Stomach (tissue), 9 donors: Measurements from ENCODE around the gene METRNL. TPM values are rescaled to one million over a fixed set of nuclear protein-coding genes. Genes with fewer than 3 reads are reported as not detected.
A peak's percentile ranks its signal among the peaks of the same experiment; 100 is the strongest.

ENCODE experiments used
- DNase-seq, 2 donors: peaks; one replicate each; pipeline versions ENCODE4 v3.0.0 to v3.0.0-alpha.2; 2013 to 2019
- H3K27ac ChIP-seq, 5 donors: fragments of 200-600 bp in 4 of 5; sonication (generic) in 4 of 5; one replicate each; pipeline ENCODE4 v1.5.1; 2013 to 2019; ENCODE audit warnings: mild to moderate bottlenecking in 1 of 5, moderate library complexity in 1 of 5
- H3K27me3 ChIP-seq, 3 donors: fragments of 200-600 bp; sonication (generic); one replicate each; pipeline ENCODE4 v1.5.1; 2017 to 2019; ENCODE audit warnings: mixed run types in 1 of 3
- H3K36me3 ChIP-seq, 4 donors: fragments of 200-600 bp; sonication (generic); 1 replicate in 3 of 4; 2 replicates in 1 of 4; pipeline ENCODE4 v1.5.1; 2016 to 2019
- H3K4me1 ChIP-seq, 4 donors: fragments of 200-600 bp; sonication (generic); one replicate each; pipeline ENCODE4 v1.5.1; 2016 to 2019
- H3K4me3 ChIP-seq, 4 donors: fragments of 200-600 bp; sonication (generic) in 3 of 4; one replicate each; pipeline ENCODE4 v1.5.1; 2016 to 2019; ENCODE audit warnings: mild to moderate bottlenecking in 1 of 4
- H3K9me3 ChIP-seq, 4 donors: fragments of 200-600 bp; sonication (generic); one replicate each; pipeline ENCODE4 v1.5.1; 2016 to 2019
- EP300 ChIP-seq: sonication (generic); formaldehyde crosslinking; IDR thresholded peaks from one replicate; pipeline ENCODE4 v1.6.1; 2017; ENCODE audit warnings: antibody characterized with exemption
- POLR2A ChIP-seq, 4 donors: fragments of 450-650 bp; IDR thresholded peaks; one replicate each; pipeline ENCODE4 v1.6.1; 2016; ENCODE audit warnings: antibody characterized with exemption in 4 of 4, control low read depth in 2 of 4, mild to moderate bottlenecking in 1 of 4, moderate library complexity in 1 of 4
- POLR2AphosphoS5 ChIP-seq, 3 donors: sonication (generic); formaldehyde crosslinking; IDR thresholded peaks; one replicate each; pipeline ENCODE4 v1.6.1; 2016; ENCODE audit warnings: antibody characterized with exemption in 3 of 3
- WGBS, 5 donors: extraction: QIAGEN DNeasy Blood & Tissue Kit in 3 of 5; methylation state at CpG; one replicate each; pipeline versions ENCODE4 v1.1.5 to v1.1.7; 2013 to 2018; 5-methylcytosine and 5-hydroxymethylcytosine counted together
- intact Hi-C: fragments of 100-400 bp; cut with DNase I; formaldehyde crosslinking; loops from one replicate; pipeline ENCODE4 v1.15.1; 2023; ENCODE audit warnings: low total_unique reads
- polyA plus RNA-seq, 3 donors: library from polyadenylated mRNA; stranded (reverse); fragments of 200-250 nt; gene quantifications; one replicate each; pipeline ENCODE4 v1.2.3, GENCODE V29; 2013
- total RNA-seq, 5 donors: library from RNA; depleted of rRNA; stranded (reverse); fragments of >200 nt; gene quantifications; one replicate each; pipeline versions ENCODE4 v1.1.0 to v1.2.3, GENCODE V29; 2014 to 2016
- TF ChIP-seq, protein P1 (sequence below), 7 experiments: fragments of 450-650 bp in 4 of 7; fragments of 200-600 bp in 3 of 7; sonication (generic) in 3 of 7; IDR thresholded peaks; one replicate each; pipeline ENCODE4 v1.5.1; 2016 to 2019; ENCODE audit warnings: antibody characterized with exemption in 7 of 7, control low read depth in 2 of 7, mild to moderate bottlenecking in 1 of 7
- donor health status: healthy with polysubstance abuse.
- donor health status: Bipolar disorder and iron deficiency.
- donor health status: healthy.

The METRNL gene
- total and polyA plus RNA-seq, 8 donors: 25.7 to 452 (median 42.5) TPM

DNA sequence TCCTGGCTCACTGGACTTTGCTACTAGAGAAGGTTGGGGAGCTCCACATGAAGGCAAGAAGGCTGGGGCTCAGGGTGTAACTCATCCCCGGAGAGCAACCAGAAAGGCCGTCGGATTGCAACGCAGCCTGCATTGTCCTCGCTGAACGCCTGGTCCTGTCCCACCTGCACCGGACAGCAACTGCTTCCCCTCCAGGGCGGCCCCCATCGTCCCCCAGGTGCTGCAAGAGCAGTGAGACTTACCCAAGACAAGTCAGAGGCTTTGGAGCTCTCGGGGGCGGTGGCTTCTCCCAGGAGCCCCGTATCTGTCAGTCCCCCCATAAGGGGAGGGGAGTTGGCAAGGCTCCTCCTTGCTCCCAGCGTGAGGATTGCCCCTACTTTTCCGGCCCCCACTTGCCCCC, 18.4 kb downstream of the METRNL start:
- 65 to 81% (median 74%) methylated on average over 6 to 14 of the region's 14 CpGs for WGBS, 5 donors
- Histone ChIP-seq H3K27ac (no peak overlapping the region), H3K4me3 (no peak overlapping the region), H3K27me3 (peaks cover 0 to 32% (median 14%) of the 10 kb centered on the region in 3 donors), H3K9me3 (no peaks in the 10 kb centered on the region), H3K4me1 (peaks cover 37 to 64% (median 54%) of the 10 kb centered on the region in 4 donors), H3K36me3 (peaks cover 29 to 40% (median 38%) of the 10 kb centered on the region in 4 donors)
- no peak for TF ChIP-seq EP300
- TF ChIP-seq, protein P1, sequence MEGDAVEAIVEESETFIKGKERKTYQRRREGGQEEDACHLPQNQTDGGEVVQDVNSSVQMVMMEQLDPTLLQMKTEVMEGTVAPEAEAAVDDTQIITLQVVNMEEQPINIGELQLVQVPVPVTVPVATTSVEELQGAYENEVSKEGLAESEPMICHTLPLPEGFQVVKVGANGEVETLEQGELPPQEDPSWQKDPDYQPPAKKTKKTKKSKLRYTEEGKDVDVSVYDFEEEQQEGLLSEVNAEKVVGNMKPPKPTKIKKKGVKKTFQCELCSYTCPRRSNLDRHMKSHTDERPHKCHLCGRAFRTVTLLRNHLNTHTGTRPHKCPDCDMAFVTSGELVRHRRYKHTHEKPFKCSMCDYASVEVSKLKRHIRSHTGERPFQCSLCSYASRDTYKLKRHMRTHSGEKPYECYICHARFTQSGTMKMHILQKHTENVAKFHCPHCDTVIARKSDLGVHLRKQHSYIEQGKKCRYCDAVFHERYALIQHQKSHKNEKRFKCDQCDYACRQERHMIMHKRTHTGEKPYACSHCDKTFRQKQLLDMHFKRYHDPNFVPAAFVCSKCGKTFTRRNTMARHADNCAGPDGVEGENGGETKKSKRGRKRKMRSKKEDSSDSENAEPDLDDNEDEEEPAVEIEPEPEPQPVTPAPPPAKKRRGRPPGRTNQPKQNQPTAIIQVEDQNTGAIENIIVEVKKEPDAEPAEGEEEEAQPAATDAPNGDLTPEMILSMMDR (IDR thresholded peaks at IDR 0.05): no peak
- no peak for TF ChIP-seq POLR2AphosphoS5 (IDR thresholded peaks at IDR 0.05)
- TF ChIP-seq POLR2A (IDR thresholded peaks at IDR 0.05): no peak
- no peak for DNase-seq
- intact Hi-C loops: no loop called here

DNA sequence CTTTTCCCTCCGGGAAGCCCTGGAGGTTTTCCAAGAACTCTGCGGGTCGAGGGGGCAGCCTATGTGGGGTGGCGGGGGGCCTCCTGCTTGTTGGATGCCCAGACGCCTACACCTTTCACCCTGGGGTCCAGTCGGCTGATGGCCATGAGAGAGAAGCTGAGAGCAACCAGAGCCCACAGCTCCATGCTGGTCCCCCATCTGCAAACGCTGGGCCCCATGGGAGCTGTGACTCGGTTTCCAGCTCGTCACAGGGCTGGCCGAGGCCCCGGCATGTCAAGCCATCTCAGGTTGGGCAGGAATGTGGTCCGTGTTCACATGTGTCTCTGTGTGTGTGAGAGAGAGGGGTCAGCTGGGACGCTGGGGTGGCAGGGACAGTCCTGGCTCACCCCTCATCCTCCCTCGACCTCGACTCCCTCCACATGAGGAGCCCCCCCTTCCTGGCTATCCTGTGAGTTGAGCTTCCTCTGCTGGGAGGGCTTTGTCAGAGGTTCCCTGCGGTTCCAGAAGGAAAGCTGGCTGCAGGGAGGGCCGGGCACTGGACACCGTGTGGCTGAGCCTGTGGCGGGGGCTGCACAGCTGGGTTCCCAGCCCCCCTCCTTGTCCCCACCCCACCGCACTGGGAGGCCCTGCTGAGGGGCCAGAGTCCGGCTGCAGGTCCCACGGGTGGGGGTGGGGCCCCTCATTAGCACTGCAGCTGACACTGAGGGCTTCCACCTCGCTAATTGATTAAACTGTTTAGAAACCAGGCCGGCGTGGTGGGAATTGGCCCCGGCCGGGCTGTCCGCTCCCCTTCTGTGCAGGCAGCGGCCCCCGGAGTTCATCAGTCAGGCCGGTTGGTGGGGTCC, 19.1 kb downstream of the METRNL start:
- TF ChIP-seq, protein P1 (IDR thresholded peaks at IDR 0.05): no peak
- TF ChIP-seq POLR2AphosphoS5 (IDR thresholded peaks at IDR 0.05): no peak
- no peak for TF ChIP-seq POLR2A (IDR thresholded peaks at IDR 0.05)
- TF ChIP-seq EP300: no peak
- WGBS, 5 donors: 37 to 47% (median 45%) methylated on average over 16 to 31 of the region's 31 CpGs
- Histone ChIP-seq H3K9me3 (no peaks in the 10 kb centered on the region), H3K27ac (peak overlapping the region in 3 of 5 donors; percentile 4 to 67 (median 54)), H3K4me1 (peaks cover 37 to 64% (median 53%) of the 10 kb centered on the region in 4 donors), H3K36me3 (peaks cover 25 to 34% (median 32%) of the 10 kb centered on the region in 4 donors), H3K27me3 (peaks cover 0 to 36% (median 14%) of the 10 kb centered on the region in 3 donors), H3K4me3 (no peak overlapping the region)
- intact Hi-C loops: no loop called here
- peak in 1 of 2 donors; percentile 82 for DNase-seq

- 37 to 52% (median 39%) methylated on average over 8 to 12 of the region's 12 CpGs for WGBS, 5 donors
- peak overlapping the region in 1 of 4 donors; percentile 36 for H3K4me3 ChIP-seq
- no peaks in the 10 kb centered on the region for H3K9me3 ChIP-seq
- H3K27me3 ChIP-seq: peaks cover 0 to 36% (median 14%) of the 10 kb centered on the region in 3 donors
- peaks cover 18 to 27% (median 26%) of the 10 kb centered on the region in 4 donors for H3K36me3 ChIP-seq
- no peak for DNase-seq
- TF ChIP-seq POLR2AphosphoS5 (IDR thresholded peaks at IDR 0.05) (no peak), EP300 (no peak), POLR2A (IDR thresholded peaks at IDR 0.05) (no peak)
- TF ChIP-seq, protein P1 (IDR thresholded peaks at IDR 0.05): no peak
- intact Hi-C loops: no loop called here
- H3K4me1 ChIP-seq: peaks cover 41 to 71% (median 54%) of the 10 kb centered on the region in 4 donors
- peak overlapping the region in 3 of 5 donors; percentile 38 to 67 (median 54) for H3K27ac ChIP-seq
These were observed 19.7 kb downstream of the METRNL start for GRCh38 chr17:83099086-83099555.

- intact Hi-C loops: no loop called here
- Histone ChIP-seq H3K27me3 (peaks cover 0 to 37% (median 14%) of the 10 kb centered on the region in 3 donors), H3K9me3 (no peaks in the 10 kb centered on the region), H3K4me1 (peaks cover 47 to 73% (median 54%) of the 10 kb centered on the region in 4 donors), H3K4me3 (peak overlapping the region in 3 of 4 donors; percentile 22 to 36 (median 22)), H3K36me3 (peaks cover 13 to 22% (median 20%) of the 10 kb centered on the region in 4 donors), H3K27ac (peak overlapping the region in 4 of 5 donors; percentile 35 to 67 (median 46))
- 2 to 5% (median 3%) methylated on average over 14 to 34 of the region's 34 CpGs for WGBS, 5 donors
- TF ChIP-seq POLR2AphosphoS5 (IDR thresholded peaks at IDR 0.05): no peak
- TF ChIP-seq, protein P1 (IDR thresholded peaks at IDR 0.05): no peak
- no peak for TF ChIP-seq EP300
- TF ChIP-seq POLR2A (IDR thresholded peaks at IDR 0.05): no peak
- peak; percentile 66 to 86 for DNase-seq
These were observed 20.3 kb downstream of the METRNL start for GRCh38 chr17:83099570-83100181.
